Tibial nerve (tissue), 4 donors: Measurements from ENCODE around the gene FSTL4. TPM values are rescaled to one million over a fixed set of nuclear protein-coding genes. Genes with fewer than 3 reads are reported as not detected.

Experiments
- DNase-seq, 2 donors: peaks; one replicate each; pipeline ENCODE4 v3.0.0-alpha.2; 2019; ENCODE audit warnings: low spot score in 2 of 2
- H3K27ac ChIP-seq, 4 donors: fragments of 200-600 bp; sonication (generic) in 3 of 4; one replicate each; pipeline ENCODE4 v1.5.1; 2017 to 2019; ENCODE audit warnings: mild to moderate bottlenecking in 1 of 4
- H3K27me3 ChIP-seq, 2 donors: fragments of 200-600 bp; sonication (generic) in 1 of 2; one replicate each; pipeline versions ENCODE4 v1.5.1 to v1.6.0; 2017 to 2019
- H3K36me3 ChIP-seq, 3 donors: fragments of 200-600 bp; sonication (generic); one replicate each; pipeline ENCODE4 v1.5.1; 2018 to 2019
- H3K4me1 ChIP-seq, 4 donors: fragments of 200-600 bp; sonication (generic) in 3 of 4; one replicate each; pipeline ENCODE4 v1.5.1; 2017 to 2019
- H3K4me3 ChIP-seq, 4 donors: fragments of 200-600 bp; sonication (generic) in 3 of 4; one replicate each; pipeline ENCODE4 v1.5.1; 2017 to 2019; ENCODE audit warnings: mild to moderate bottlenecking in 1 of 4, moderate library complexity in 1 of 4
- H3K9me3 ChIP-seq, 4 donors: fragments of 200-600 bp; sonication (generic) in 3 of 4; one replicate each; pipeline ENCODE4 v1.5.1; 2017 to 2019
- CTCF ChIP-seq, 5 experiments: fragments of 200-600 bp in 3 of 5; fragments of 450-650 bp in 2 of 5; sonication (generic) in 3 of 5; IDR thresholded peaks; one replicate each; pipeline ENCODE4 v1.5.1; 2016 to 2019; ENCODE audit warnings: antibody characterized with exemption in 5 of 5, mild to moderate bottlenecking in 3 of 5, moderate library complexity in 2 of 5
- EP300 ChIP-seq, 2 donors: sonication (generic); formaldehyde crosslinking; IDR thresholded peaks; one replicate each; pipeline ENCODE4 v1.6.1; 2017; ENCODE audit warnings: antibody characterized with exemption in 2 of 2, mild to moderate bottlenecking in 1 of 2
- POLR2A ChIP-seq, 2 donors: fragments of 450-650 bp; IDR thresholded peaks; one replicate each; pipeline ENCODE4 v1.6.1; 2017; ENCODE audit warnings: antibody characterized with exemption in 2 of 2, mild to moderate bottlenecking in 2 of 2, moderate library complexity in 2 of 2
- WGBS, 2 donors: methylation state at CpG; one replicate each; pipeline ENCODE4 v1.1.5; 2018; 5-methylcytosine and 5-hydroxymethylcytosine counted together
- total RNA-seq, 4 donors: library from RNA; depleted of rRNA; stranded (reverse); fragments of >200 nt; gene quantifications; one replicate each; pipeline ENCODE4 v1.1.0, GENCODE V29; 2016

FSTL4 gene
- total RNA-seq, 4 donors from 2014 or later = 0.22 TPM; not detected in 3

- Histone ChIP-seq H3K4me3 (no peak overlapping the region), H3K4me1 (no peaks in the 10 kb centered on the region), H3K9me3 (no peaks in the 10 kb centered on the region), H3K27me3 (no peaks in the 10 kb centered on the region), H3K27ac (no peak overlapping the region), H3K36me3 (no peaks in the 10 kb centered on the region)
- WGBS, 2 donors = 65 to 79% methylated on average over 17 of the region's 17 CpGs
- TF ChIP-seq CTCF (IDR thresholded peaks at IDR 0.05) (no peak), EP300 (IDR thresholded peaks at IDR 0.05) (no peak), POLR2A (IDR thresholded peaks at IDR 0.05) (no peak)
- no peak for DNase-seq
Measured at GRCh38 chr5:133290669-133291240, 321.6 kb downstream of the FSTL4 start.

GRCh38 chr5:133289686-133290367, 322.5 kb downstream of the FSTL4 start:
- Histone ChIP-seq H3K36me3 (no peaks in the 10 kb centered on the region), H3K4me3 (no peak overlapping the region), H3K4me1 (no peaks in the 10 kb centered on the region), H3K27me3 (no peaks in the 10 kb centered on the region), H3K9me3 (no peaks in the 10 kb centered on the region), H3K27ac (no peak overlapping the region)
- no peak for DNase-seq
- TF ChIP-seq POLR2A (IDR thresholded peaks at IDR 0.05) (no peak), CTCF (IDR thresholded peaks at IDR 0.05) (no peak), EP300 (IDR thresholded peaks at IDR 0.05) (no peak)
- 64 to 75% methylated on average over 9 of the region's 9 CpGs for WGBS, 2 donors

GRCh38 chr5:133287500-133287899, 324.8 kb downstream of the FSTL4 start:
- Histone ChIP-seq H3K27me3 (no peaks in the 10 kb centered on the region), H3K27ac (no peak overlapping the region), H3K9me3 (no peaks in the 10 kb centered on the region), H3K4me3 (no peak overlapping the region), H3K4me1 (no peaks in the 10 kb centered on the region), H3K36me3 (no peaks in the 10 kb centered on the region)
- 54 to 58% methylated on average over 3 of the region's 3 CpGs for WGBS, 2 donors
- DNase-seq = peak in 1 of 2 donors; percentile 31
- TF ChIP-seq CTCF (IDR thresholded peaks at IDR 0.05) = peak in 4 of 5 experiments; percentile 11 to 49 (median 21)
- TF ChIP-seq EP300 (IDR thresholded peaks at IDR 0.05) = no peak
- no peak for TF ChIP-seq POLR2A (IDR thresholded peaks at IDR 0.05)

GRCh38 chr5:133286483-133286882, 325.9 kb downstream of the FSTL4 start:
- Histone ChIP-seq H3K36me3 (no peaks in the 10 kb centered on the region), H3K4me1 (no peaks in the 10 kb centered on the region), H3K27ac (no peak overlapping the region), H3K27me3 (no peaks in the 10 kb centered on the region), H3K9me3 (no peaks in the 10 kb centered on the region), H3K4me3 (no peak overlapping the region)
- no peak for TF ChIP-seq CTCF (IDR thresholded peaks at IDR 0.05)
- no peak for TF ChIP-seq EP300 (IDR thresholded peaks at IDR 0.05)
- no peak for TF ChIP-seq POLR2A (IDR thresholded peaks at IDR 0.05)
- no peak for DNase-seq
- 88 to 89% methylated on average over 3 of the region's 3 CpGs for WGBS, 2 donors

- no peak for DNase-seq
- TF ChIP-seq EP300 (IDR thresholded peaks at IDR 0.05) = no peak
- no peak for TF ChIP-seq POLR2A (IDR thresholded peaks at IDR 0.05)
- no peak for TF ChIP-seq CTCF (IDR thresholded peaks at IDR 0.05)
- Histone ChIP-seq H3K9me3 (no peaks in the 10 kb centered on the region), H3K36me3 (no peaks in the 10 kb centered on the region), H3K27me3 (no peaks in the 10 kb centered on the region), H3K4me3 (no peak overlapping the region), H3K4me1 (no peaks in the 10 kb centered on the region), H3K27ac (no peak overlapping the region)
- WGBS, 2 donors = 70 to 78% methylated on average over 6 to 7 of the region's 7 CpGs
Measured at GRCh38 chr5:133285583-133286021, 326.7 kb downstream of the FSTL4 start.
